ENCODE measurements around the gene PIP5K1C. TPM values are rescaled to one million over a fixed set of nuclear protein-coding genes. Genes with fewer than 3 reads are reported as not detected.

Gene PIP5K1C, protein sequence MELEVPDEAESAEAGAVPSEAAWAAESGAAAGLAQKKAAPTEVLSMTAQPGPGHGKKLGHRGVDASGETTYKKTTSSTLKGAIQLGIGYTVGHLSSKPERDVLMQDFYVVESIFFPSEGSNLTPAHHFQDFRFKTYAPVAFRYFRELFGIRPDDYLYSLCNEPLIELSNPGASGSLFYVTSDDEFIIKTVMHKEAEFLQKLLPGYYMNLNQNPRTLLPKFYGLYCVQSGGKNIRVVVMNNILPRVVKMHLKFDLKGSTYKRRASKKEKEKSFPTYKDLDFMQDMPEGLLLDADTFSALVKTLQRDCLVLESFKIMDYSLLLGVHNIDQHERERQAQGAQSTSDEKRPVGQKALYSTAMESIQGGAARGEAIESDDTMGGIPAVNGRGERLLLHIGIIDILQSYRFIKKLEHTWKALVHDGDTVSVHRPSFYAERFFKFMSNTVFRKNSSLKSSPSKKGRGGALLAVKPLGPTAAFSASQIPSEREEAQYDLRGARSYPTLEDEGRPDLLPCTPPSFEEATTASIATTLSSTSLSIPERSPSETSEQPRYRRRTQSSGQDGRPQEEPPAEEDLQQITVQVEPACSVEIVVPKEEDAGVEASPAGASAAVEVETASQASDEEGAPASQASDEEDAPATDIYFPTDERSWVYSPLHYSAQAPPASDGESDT
- total RNA-seq: 20.7 TPM

DNA sequence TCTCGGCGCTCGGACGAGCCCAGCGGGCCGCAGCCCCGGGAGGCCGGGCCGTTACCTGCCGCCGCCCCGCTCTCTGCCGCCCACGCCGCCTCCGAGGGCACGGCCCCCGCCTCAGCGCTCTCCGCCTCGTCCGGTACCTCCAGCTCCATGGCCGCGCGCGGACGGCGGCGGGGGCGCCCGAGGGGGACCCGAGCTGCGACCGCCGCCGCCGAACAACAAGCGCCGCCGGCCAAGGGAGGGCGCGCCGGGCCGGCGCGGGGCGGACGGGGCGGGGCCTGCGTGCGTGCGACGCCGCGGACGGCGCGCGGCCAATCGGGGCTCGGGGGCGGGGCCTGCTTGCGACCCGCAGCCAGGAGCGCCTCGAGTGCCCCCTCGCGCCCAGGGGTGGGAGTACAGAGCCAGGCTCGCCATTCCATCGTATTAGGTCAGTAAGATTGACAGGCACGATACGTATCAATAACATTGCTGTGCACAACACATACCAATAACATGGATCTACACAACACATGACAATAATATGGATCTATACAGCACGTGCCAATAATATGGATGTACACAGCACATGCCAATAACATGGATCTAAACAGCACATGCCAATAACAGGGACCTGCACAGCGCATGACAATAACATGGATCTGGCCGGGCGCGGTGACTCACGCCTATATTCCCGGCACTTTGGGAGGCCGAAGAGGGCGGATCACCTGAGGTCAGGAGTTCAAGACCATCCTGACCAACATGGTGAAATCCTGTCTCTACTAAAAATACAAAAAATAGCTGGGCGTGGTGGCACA, at the start of gene PIP5K1C:
Gene PIP5K1C, minus strand, starts transcription at position 227 of the 791 bp plus-strand sequence. Its CDS starts 78 bp downstream, at position 149.
- DNase-seq: peak; percentile 94

DNA sequence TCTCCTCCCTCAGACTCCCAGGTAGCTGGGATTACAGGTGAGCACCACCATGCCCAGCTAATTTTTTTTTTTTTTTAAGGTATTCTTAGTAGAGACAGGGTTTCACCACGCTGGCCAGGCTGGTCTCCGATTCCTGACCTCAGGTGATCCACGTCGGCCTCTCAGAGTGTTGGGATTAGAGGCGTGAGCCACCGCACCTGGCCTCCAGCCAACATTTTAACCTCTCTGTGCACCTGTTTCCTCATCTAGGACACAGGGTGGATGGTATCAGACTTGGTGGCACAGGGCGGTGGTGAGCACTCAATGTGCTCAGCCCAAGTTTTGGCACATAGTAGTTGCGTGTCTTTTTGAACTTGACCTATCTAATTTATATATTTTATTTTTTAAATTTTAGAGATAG, 48.7 kb upstream of the PIP5K1C start:
- DNase-seq: no peak

DNA sequence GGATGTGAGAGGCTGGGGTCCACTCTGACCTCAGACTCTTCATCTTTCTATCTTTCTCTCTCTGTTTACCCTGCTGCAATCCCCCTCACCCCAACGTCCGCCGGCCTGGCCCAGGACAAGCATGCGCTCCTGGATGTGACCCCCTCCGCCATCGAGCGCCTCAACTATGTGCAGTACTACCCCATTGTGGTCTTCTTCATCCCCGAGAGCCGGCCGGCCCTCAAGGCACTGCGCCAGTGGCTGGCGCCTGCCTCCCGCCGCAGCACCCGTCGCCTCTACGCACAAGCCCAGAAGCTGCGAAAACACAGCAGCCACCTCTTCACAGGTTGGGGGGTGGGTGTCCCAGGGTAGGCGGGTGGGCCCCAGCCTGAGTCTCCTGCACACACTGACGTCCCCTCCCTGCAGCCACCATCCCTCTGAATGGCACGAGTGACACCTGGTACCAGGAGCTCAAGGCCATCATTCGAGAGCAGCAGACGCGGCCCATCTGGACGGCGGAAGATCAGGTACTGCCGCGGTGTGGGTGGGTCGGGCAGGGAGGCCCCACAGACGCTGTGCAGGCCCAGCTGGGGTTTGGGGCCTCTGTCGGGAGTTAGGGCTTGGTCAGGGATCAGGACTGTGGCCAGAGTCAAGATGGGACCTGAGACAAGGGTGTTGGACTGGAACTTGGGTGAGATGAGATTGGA, 46.2 kb upstream of the PIP5K1C start:
- DNase-seq: no peak

DNA sequence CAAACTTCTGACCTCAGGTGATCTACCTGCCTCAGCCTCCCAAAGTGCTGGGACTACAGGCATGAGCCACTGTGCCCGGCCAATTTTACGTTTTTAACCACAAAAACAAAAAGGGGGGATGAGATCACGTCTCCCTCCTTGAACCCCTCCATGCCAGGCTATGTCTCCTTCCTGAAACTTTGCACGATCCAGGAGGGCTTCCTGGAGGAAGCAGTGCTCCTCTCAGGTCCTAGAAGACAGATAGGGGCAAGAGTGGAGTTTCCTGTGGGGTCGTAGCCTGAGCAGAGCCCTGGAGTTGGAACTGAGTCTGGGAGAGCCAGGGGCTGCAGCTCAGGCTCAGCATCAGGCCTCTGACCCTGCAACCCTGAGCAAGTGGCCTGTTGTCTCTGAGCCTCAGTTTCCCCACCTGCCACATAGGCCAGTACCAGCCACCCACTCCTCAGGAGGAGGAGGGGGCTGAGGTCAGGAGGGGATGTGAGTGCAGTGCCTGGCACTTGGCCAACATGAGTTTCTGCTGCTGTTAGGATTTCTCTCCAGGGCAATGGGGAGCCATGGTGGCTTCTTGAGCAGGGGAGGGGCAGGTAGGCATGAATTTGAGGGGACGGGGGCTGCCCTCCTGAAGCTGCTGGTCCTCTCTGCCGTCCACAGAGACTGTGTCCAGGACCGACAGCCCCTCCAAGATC, 45.2 kb upstream of the PIP5K1C start:
- no peak for DNase-seq

DNA sequence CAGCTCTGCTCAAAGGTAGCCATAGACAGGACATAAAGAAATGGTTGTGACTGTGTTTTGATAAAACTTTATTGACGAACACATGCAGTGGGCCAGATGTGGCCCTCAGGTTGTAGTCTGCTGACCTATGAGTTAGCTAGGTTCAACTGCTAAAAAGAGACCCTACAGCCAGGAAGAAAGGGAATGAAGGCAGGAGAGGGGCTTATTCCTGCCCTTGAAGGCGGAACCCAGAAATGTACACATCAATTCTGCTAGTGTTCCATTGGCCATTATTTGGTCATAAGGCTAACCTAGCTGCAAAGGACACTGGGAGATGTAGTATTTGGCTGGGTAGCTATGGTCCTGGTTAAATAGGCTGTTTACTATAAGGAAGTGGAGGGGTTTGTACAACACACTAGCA, 43.2 kb upstream of the PIP5K1C start:
- no peak for DNase-seq

DNA sequence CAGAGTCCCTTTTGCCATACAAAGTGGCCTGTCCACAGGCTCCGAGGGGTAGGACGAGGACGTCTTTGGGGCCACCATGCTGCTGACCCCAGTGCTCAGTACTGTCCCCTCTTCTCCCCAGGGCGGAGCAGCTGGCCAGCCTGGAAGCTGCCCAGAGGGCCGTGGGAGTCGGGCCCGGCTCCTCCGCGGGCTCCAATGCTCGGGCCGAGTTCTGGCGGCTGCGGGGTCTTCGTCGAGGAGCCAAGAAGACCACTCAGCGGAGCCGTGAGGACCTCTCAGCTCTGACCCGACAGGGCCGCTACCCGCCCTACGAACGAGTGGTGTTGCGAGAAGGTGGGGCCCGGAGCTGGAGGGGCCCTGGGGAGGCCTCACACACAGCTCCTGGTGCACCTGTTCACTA, 40.2 kb upstream of the PIP5K1C start:
- DNase-seq: no peak

DNA sequence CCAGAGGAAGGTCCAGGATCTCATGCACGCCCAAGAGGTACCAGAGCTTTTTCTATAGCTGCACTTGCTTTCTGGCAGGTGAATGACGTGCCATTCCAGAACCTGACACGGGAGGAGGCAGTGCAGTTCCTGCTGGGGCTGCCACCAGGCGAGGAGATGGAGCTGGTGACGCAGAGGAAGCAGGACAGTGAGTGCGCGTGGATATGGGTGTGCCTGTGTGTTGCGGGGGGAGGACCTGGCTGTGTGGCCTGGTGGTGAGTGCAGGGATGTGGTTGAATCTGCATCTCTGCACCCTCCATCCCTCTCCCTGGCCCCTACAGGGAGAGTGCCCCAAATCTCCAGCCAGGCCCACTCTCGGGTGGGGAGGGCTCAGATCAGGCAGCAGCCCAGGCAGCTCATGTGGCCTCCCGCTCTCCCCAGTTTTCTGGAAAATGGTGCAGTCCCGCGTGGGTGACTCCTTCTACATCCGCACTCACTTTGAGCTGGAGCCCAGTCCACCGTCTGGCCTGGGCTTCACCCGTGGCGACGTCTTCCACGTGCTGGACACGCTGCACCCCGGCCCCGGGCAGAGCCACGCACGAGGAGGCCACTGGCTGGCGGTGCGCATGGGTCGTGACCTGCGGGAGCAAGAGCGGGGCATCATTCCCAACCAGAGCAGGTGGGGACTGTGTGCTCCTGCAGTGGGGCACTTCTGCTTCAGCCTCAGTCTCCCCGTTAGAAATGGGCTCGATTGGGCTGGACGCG, 38.4 kb upstream of the PIP5K1C start:
- DNase-seq: no peak

DNA sequence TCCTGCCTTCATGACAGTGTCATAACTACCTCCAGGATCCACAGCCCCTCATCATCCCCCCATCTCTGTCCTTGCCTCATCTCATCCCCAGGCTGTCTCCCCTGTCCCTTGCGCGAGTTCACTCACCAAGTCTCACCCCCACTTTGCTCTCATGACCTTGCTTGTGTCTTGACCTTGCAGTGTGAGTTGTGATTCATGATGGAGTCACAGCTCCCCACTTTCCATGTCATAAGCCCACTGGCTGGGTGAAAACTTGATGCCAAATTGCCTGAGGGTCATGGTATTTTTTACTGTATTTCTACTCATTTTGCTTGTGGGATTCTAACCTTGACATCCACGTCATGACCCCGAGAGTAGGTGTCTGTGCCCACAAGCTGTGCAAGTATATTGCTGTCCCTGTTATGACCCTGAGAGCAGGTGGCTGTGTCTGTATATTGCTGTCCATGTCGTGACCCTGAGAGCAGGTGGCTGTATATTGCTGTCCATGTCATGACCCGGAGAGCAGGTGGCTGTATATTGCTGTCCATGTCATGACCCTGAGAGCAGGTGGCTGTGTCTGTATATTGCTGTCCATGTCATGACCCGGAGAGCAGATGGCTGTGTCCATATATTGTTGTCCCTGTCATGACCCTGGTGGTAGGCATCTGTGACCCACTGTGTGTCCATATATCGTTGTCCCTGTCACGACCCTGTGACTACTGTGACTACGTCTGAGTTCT, 37.4 kb upstream of the PIP5K1C start:
- DNase-seq: no peak

DNA sequence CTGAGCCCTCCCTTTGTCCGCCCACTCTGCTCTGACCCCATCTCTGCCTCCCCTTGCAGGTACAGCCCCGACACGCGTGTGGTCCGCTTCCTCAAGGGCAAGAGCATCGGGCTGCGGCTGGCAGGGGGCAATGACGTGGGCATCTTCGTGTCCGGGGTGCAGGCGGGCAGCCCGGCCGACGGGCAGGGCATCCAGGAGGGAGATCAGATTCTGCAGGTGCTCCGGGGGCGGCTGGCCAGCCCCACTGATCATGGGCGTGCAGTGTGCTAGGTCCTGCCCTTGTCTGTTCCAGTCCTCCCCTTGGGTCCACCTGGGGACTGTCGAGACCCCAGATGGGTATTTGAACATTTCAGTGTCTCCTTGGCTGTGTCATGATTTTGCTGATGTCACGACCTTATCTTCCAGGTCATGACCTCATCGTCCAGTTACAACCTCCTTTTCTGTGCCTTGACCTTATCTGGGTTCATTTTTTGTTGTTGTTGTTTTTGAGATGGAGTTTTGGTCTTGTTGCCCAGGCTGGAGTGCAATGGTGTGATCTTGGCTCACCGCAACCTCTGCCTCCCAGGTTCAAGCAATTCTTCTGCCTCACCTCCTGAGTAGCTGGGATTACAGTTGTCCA, 35.9 kb upstream of the PIP5K1C start:
- no peak for DNase-seq

DNA sequence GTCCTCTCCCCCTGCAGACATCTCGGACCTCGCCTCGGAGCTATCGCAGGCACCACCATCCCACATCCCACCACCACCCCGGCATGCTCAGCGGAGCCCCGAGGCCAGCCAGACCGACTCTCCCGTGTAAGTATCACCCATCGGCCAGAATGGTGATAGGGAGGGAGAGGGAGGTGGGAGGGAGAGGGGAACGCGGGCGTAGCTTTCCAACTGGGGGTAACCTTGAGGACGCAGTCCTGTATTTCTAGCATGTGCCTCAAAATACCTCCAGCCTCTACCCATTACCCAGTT, 34.0 kb upstream of the PIP5K1C start:
- DNase-seq: no peak

DNA sequence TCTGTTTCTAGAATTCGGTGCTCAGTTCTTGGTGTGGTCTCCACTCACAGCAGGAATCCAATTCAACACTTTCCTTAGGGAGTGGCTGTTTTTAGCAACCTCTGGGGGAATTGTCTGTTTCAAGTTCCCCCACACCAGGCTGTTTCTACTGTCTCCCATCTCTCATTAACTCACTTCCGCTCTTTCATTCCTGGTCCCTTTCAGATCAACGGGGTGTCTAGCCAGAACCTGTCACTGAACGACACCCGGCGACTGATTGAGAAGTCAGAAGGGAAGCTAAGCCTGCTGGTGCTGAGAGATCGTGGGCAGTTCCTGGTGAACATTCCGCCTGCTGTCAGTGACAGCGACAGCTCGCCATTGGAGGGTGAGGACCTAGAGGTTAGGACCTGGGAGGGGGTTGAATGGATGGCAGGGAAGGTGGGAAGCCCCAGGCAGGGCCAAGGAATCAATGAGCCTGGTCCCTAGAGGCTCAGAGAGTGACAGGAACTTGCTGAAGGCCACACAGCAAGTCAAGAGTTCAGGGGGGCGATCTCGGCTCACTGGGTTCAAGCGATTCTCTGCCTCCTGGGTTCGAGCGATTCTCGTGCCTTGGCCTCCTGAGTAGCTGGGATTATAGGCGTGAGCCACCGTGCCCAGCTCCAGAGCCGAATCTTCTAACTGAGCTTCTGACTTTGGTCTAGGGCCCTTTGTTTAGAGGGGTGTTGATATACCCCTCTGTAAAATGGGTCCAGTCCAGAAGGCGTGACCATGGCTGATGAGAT, 33.5 kb upstream of the PIP5K1C start:
- no peak for DNase-seq

DNA sequence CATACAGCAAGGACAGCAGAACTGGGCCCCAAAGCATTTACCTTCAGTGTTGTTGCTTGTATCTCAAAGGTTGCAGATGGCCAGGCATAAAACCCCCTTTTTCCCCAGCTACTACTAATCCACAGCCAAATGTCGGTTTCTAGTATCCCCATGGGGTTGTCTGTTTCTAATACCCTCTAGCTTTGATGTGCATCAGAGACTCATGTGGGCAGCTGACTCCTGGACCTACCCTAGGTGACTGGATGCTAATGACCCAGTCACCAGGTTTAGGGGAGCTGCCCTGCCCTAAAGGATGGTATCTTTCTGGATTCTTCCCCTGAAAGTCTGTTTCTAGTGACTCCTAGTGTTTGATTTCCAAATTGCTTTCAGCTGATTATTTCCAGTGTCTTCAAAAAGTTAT, 31.8 kb upstream of the PIP5K1C start:
- DNase-seq: no peak

DNA sequence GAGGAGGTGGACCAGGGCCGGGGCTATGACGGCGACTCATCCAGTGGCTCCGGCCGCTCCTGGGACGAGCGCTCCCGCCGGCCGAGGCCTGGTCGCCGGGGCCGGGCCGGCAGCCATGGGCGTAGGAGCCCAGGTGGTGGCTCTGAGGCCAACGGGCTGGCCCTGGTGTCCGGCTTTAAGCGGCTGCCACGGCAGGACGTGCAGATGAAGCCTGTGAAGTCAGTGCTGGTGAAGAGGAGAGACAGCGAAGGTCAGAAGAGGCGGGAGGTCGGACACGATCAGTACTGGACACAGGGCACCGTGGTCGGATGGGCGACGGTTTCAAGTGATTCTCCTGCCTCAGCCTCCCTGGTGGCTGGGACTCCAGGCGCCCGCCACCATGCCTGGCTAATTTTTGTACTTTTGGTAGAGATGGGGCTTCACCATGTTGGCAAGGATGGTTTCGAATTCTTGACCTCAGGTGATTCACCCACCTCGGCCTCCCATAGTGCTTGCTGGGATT, 30.2 kb upstream of the PIP5K1C start:
- DNase-seq: no peak

DNA sequence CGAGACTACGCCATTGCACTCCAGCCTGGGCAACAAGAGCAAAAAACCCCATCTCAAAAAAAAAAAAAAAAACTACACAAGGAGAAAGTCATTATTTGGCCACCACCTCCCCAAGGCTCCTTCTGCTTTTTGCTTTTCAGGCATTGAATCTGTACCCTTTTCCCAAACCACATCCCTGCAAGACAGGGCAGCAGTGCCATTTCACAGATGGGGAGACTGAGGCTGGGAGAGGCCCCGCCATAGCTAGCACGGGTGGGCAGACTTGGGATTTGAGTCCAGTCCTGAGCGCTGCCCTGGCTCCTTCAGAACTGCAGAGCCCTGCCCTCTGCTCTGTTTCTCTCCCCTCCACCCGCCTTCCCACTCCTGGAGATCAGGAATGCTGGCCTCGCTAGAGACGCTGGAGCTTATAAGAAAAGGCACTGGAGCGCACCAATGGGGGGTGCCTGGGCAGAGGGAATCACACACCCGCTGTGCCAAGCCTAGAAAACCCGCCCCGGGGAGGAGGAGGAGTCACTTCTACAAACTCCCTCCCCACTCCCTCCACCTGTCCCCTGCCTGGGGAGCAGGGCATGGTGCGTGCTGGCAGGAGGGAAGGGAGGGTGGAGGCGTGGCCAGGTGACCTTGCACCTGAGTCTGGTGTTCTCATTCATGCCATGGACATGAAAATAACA, 25.5 kb upstream of the PIP5K1C start:
- no peak for DNase-seq

DNA sequence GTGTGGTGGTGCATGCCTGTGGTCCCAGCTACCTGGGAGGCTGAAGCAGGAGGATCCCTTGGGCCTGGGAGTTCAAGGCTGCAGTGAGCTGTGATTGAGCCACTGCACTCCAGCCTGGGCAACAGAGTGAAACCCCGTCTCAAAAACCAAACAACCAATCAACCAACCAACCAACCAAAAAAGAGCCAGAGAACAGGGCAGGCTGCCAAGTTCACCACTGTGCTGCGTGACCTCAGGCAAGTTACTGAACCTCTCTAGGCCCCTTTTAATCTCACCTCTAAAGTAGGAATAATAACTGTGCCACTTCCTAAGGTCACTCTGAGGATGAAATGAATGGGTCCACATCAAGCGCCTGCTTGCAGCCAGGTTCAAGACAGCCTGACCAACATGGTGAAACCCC, 24.9 kb upstream of the PIP5K1C start:
- no peak for DNase-seq

DNA sequence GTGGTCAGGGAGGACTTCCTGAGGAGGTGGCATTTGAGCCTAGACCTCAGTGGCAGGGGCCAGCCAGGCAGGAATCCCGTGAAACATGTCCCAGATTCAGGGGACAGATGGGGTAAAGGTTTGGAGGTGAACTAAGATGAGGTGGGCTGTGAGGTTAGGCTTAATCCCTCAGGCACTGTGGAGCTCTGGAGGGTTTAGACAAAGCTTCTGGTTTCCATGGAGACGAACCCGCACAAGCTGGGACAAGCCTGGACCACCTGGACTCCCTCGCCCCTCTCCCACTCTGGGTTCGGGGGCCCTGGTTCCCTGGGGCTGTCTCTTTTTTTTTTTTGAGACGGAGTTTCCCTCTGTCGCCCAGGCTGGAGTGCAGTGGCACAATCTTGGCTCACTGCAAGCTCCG, 23.6 kb upstream of the PIP5K1C start:
- no peak for DNase-seq

DNA sequence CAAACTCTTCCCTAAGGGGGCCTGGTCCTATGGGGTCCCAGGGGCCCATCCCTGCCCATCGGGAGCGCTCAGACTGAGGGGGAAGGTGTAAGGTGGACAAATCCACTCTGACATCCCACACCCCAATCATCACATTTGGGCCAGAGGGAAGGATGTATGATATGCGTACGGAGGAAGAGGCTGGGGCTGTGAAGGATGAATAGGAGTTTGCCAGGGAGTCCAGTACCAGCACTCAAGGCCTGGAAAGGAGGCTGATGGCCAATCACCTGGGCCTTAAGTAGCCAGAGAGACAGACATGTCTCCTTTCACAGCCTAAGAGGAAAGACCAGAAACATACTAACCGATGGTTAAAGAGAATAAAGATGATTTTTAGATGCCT, 22.8 kb upstream of the PIP5K1C start:
- no peak for DNase-seq

DNA sequence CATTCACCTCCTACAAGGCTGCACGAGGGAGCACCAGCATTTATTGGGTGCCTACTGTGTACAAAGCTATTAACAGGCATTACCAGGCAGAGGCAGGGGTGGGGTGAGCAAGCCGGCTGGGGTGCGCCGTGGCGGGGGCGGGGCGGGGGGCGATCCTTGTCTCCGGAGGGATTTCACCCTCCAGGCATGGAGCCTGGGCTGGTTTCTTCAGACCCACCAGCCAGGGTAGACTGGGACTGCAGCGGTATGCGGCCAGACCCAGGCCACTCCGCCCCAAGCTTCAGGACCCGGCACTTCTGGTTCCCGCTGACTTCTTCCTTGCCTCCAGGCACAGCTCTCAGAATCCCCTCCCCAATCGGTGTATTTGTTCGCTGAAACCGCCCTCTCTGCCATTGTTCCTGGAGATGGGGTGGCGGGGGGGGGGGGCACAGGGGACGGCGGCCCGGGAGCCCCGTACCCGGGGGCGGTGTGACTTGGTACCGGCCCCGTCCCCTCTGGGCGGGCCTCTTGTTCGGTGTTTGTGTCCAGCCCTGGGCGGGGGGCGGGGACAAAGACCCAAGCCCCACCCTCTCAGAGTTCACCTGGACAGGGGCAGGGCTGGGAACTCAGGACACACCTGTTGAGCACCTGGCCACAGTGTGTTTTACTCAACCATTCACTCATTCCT, 22.3 kb upstream of the PIP5K1C start:
- DNase-seq: no peak

Data from tongue (tissue), 2 donors.